K562 (cell line): ENCODE results near the gene ITPRIP. TPM values are rescaled to one million over a fixed set of nuclear protein-coding genes. Genes with fewer than 3 reads are reported as not detected.

Experiments used
- KLF10 ChIP-seq: fragments of 250-450 bp; sonication (Bioruptor Pico); IDR thresholded peaks from 2 replicates; pipeline ENCODE4 v1.6.1; 2021; ENCODE audit warnings: matching md5 sums
- ZBTB7A ChIP-seq: IDR thresholded peaks from 2 replicates; pipeline ENCODE4 v1.6.1; 2011; ENCODE audit warnings: low read depth, mild to moderate bottlenecking, low read length, moderate library complexity, borderline replicate concordance; ENCODE audit not compliant: control insufficient read depth
- ZNF318 ChIP-seq, 2 experiments: fragments of 450-650 bp; IDR thresholded peaks; 2 replicates each; pipeline ENCODE4 v1.6.1; 2016; ENCODE audit warnings: mild to moderate bottlenecking in 2 of 2, borderline replicate concordance in 1 of 2, low read depth in 1 of 2, moderate library complexity in 1 of 2
- polyA plus RNA-seq, 8 experiments: library from polyadenylated mRNA; depleted of rRNA in 4 of 8; stranded (reverse) in 5 of 8; unstranded in 3 of 8; fragments of >200 nt; fragmentation: Nextera tagmentation in 2 of 8; fragmentation: Illumina TruSeq in 1 of 8; extraction: Ambion mirVana in 2 of 8; extraction: Trizol in 1 of 8; gene quantifications; 2 replicates each; pipeline versions ENCODE4 v1.2.1 to v1.2.3, GENCODE V29; 2011 to 2014; ENCODE audit warnings: inconsistent platforms in 1 of 8, missing spikeins in 1 of 8
- total RNA-seq, 7 experiments: library from RNA; depleted of rRNA in 6 of 7; stranded (reverse); fragments of >200 nt in 6 of 7; fragmentation: Illumina TruSeq in 2 of 7; extraction: Trizol in 2 of 7; gene quantifications; 2 replicates each; pipeline versions ENCODE4 v1.2.1 to v1.2.3, GENCODE V29; 2011 to 2021; ENCODE audit warnings: low replicate concordance in 1 of 7
- TF ChIP-seq, protein P1 (sequence below), 2 experiments: fragments of 450-650 bp in 1 of 2; IDR thresholded peaks; 2 replicates each; pipeline ENCODE4 v1.6.1; 2011 to 2017; ENCODE audit warnings: low read depth in 2 of 2, antibody characterized with exemption in 1 of 2, borderline replicate concordance in 1 of 2, low read length in 1 of 2, mild to moderate bottlenecking in 1 of 2, mixed read lengths in 1 of 2; ENCODE audit not compliant: control insufficient read depth in 1 of 2

Gene ITPRIP
- total and polyA plus RNA-seq, 9 of the 15 experiments (the other 6 are each of a cell fraction or from before 2014, with no cell fraction given), result 4.4 to 28.5 (median 10.9) TPM

- TF ChIP-seq ZNF318 (IDR thresholded peaks at IDR 0.05; ENCODE audit: borderline replicate concordance in 1 of 2, low read depth in 1 of 2) (no peak), KLF10 (CRISPR knock-in tag) (no peak), ZBTB7A (no peak)
- TF ChIP-seq, protein P1, sequence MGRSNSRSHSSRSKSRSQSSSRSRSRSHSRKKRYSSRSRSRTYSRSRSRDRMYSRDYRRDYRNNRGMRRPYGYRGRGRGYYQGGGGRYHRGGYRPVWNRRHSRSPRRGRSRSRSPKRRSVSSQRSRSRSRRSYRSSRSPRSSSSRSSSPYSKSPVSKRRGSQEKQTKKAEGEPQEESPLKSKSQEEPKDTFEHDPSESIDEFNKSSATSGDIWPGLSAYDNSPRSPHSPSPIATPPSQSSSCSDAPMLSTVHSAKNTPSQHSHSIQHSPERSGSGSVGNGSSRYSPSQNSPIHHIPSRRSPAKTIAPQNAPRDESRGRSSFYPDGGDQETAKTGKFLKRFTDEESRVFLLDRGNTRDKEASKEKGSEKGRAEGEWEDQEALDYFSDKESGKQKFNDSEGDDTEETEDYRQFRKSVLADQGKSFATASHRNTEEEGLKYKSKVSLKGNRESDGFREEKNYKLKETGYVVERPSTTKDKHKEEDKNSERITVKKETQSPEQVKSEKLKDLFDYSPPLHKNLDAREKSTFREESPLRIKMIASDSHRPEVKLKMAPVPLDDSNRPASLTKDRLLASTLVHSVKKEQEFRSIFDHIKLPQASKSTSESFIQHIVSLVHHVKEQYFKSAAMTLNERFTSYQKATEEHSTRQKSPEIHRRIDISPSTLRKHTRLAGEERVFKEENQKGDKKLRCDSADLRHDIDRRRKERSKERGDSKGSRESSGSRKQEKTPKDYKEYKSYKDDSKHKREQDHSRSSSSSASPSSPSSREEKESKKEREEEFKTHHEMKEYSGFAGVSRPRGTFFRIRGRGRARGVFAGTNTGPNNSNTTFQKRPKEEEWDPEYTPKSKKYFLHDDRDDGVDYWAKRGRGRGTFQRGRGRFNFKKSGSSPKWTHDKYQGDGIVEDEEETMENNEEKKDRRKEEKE (IDR thresholded peaks at IDR 0.05; ENCODE audit: borderline replicate concordance in 1 of 2, control insufficient read depth in 1 of 2, low read depth in 2 of 2, low read length in 1 of 2), result no peak
These were observed 21.0 kb downstream of the ITPRIP start (continued) for GRCh38 chr10:104317269-104317710.
